GM12878 (cell line): Measurements from ENCODE around the gene FAM193A. TPM values are rescaled to one million over a fixed set of nuclear protein-coding genes. Genes with fewer than 3 reads are reported as not detected.
A peak's percentile ranks its signal among the peaks of the same experiment; 100 is the strongest.

ENCODE experiments used
- ATAC-seq: fragments of 200-7000 bp; cut with Tn5 transposase; 3 replicates; pipeline ENCODE4 v1.9.1; 2020; ENCODE audit warnings: mild to moderate bottlenecking, moderate library complexity
- BruUV-seq: library from RNA; stranded (reverse); fragments of 400-500 nt; replicated peaks from 2 replicates; lab custom pipeline; 2021; lab: Mats Ljungman, UMichigan
- CTCF ChIA-PET: fragments of 300-600 bp; sonication (Branson Sonifier 250); formaldehyde crosslinking; extraction: SDS; loops from one replicate; lab custom pipeline; 2021; ENCODE audit warnings: inconsistent platforms; lab: Yijun Ruan, JAX
- POLR2A ChIA-PET: fragments of 350-600 bp; formaldehyde crosslinking; extraction: SDS; loops from one replicate; lab custom pipeline; 2021; ENCODE audit warnings: inconsistent platforms; lab: Charles Lee
- RAD21 ChIA-PET: fragments of 300-600 bp; sonication (Branson Sonifier 250); formaldehyde crosslinking; loops from one replicate; lab custom pipeline; 2023; ENCODE audit warnings: antibody characterized with exemption; ENCODE audit not compliant: unreplicated experiment; lab: Charles Lee
- SMC1A ChIA-PET: fragments of 300-600 bp; sonication (Branson Sonifier 250); formaldehyde crosslinking; loops from one replicate; lab custom pipeline; 2023; ENCODE audit not compliant: unreplicated experiment, uncharacterized antibody; lab: Charles Lee
- DNase-seq: peaks from one replicate; pipeline ENCODE4 v3.0.0-alpha.2; 2011; ENCODE audit warnings: low read depth, low spot score
- FAIRE-seq: peaks from 3 replicates; lab custom pipeline; 2011; peaks lifted over from hg19 to GRCh38; lab: Jason Lieb, UNC
- H2AFZ ChIP-seq: 2 replicates; pipeline ENCODE4 v1.6.0; 2011; ENCODE audit warnings: low read depth, low read length, control low read depth; ENCODE audit not compliant: control insufficient read depth
- H3K27ac ChIP-seq: 2 replicates; pipeline ENCODE4 v1.5.1; 2011; ENCODE audit warnings: control low read depth; ENCODE audit not compliant: control insufficient read depth, insufficient read depth
- H3K27me3 ChIP-seq, 2 experiments: replicated peaks in 1 of 2; 2 replicates each; pipeline versions ENCODE4 v1.6.0 to v1.6.1; 2011; ENCODE audit warnings: low read length in 1 of 2; ENCODE audit not compliant: control insufficient read depth in 2 of 2, insufficient read depth in 2 of 2
- H3K36me3 ChIP-seq, 2 experiments: 2 replicates each; pipeline ENCODE4 v1.5.1; 2011; ENCODE audit warnings: low read length in 1 of 2; ENCODE audit not compliant: control insufficient read depth in 2 of 2, insufficient read depth in 2 of 2
- H3K4me1 ChIP-seq: 2 replicates; pipeline ENCODE4 v1.6.1; 2011; ENCODE audit warnings: mild to moderate bottlenecking, low read length, moderate library complexity, mixed read lengths; ENCODE audit not compliant: control insufficient read depth, insufficient read depth
- H3K4me2 ChIP-seq: 2 replicates; pipeline ENCODE4 v1.6.0; 2011; ENCODE audit warnings: control low read depth; ENCODE audit not compliant: control insufficient read depth, insufficient read depth
- H3K4me3 ChIP-seq: fragments of 200-600 bp; sonication (generic); 2 replicates; pipeline ENCODE4 v1.5.1; 2016
- H3K79me2 ChIP-seq: 2 replicates; pipeline ENCODE4 v1.6.0; 2011; ENCODE audit warnings: low read length; ENCODE audit not compliant: control insufficient read depth, insufficient read depth
- H3K9ac ChIP-seq: 2 replicates; pipeline ENCODE4 v1.8.0; 2011; ENCODE audit warnings: low read length, control low read depth, mixed read lengths; ENCODE audit not compliant: control insufficient read depth, insufficient read depth
- H3K9me3 ChIP-seq: replicated peaks from 3 replicates; pipeline ENCODE4 v1.5.1; 2011; ENCODE audit warnings: mild to moderate bottlenecking, low read length; ENCODE audit not compliant: control insufficient read depth, insufficient read depth
- H4K20me1 ChIP-seq: 2 replicates; pipeline ENCODE4 v1.6.0; 2011; ENCODE audit not compliant: control insufficient read depth, insufficient read depth
- CHD2 ChIP-seq: IDR thresholded peaks from 2 replicates; pipeline ENCODE4 v1.6.1; 2011; ENCODE audit warnings: low read depth, low read length, improper control_type of control experiment, borderline replicate concordance
- WGBS: methylation state at CpG from one replicate; pipeline ENCODE4 v1.1.6; 2016; ENCODE audit warnings: low lambda C conversion rate; ENCODE audit not compliant: insufficient replicate concordance, insufficient coverage; ENCODE audit errors: missing lambda C conversion rate; 5-methylcytosine and 5-hydroxymethylcytosine counted together
- in situ Hi-C: fragments of 300-500 bp; cut with MboI; formaldehyde crosslinking; loops from 9 replicates; pipeline ENCODE4 v1.14.3; 2018; ENCODE audit warnings: mixed read lengths
- intact Hi-C: fragments of 100-400 bp; cut with micrococcal nuclease; formaldehyde crosslinking; loops from one replicate; pipeline ENCODE4 v1.14.2; 2022; ENCODE audit not compliant: unreplicated experiment
- polyA plus RNA-seq, 11 experiments: library from polyadenylated mRNA; depleted of rRNA in 4 of 11; unstranded in 6 of 11; stranded (reverse) in 5 of 11; fragments of >200 nt; fragmentation: Nextera tagmentation in 4 of 11; fragmentation: Illumina TruSeq in 1 of 11; extraction: Ambion mirVana in 4 of 11; extraction: Trizol in 1 of 11; gene quantifications; 1 replicate in 1 of 11; 2 replicates in 10 of 11; pipeline versions ENCODE4 v1.2.1 to v1.2.3, GENCODE V29; 2011 to 2016; ENCODE audit warnings: inconsistent platforms in 2 of 11, missing spikeins in 2 of 11, low read depth in 1 of 11
- total RNA-seq, 4 experiments: library from RNA; depleted of rRNA in 3 of 4; stranded (reverse); fragments of >200 nt in 3 of 4; fragmentation: Illumina TruSeq in 1 of 4; extraction: Trizol in 1 of 4; gene quantifications; 2 replicates each; pipeline versions ENCODE4 v1.2.1 to v1.2.3, GENCODE V29; 2013 to 2021
- TF ChIP-seq, protein P1 (sequence below): fragments of 450-650 bp; IDR thresholded peaks from 2 replicates; pipeline ENCODE4 v1.6.1; 2016; ENCODE audit warnings: mild to moderate bottlenecking

FAM193A gene
- total and polyA plus RNA-seq, 10 of the 15 experiments (the other 5 are each of a cell fraction or from before 2014, with no cell fraction given): 0.52 to 23.3 (median 7.4) TPM

DNA sequence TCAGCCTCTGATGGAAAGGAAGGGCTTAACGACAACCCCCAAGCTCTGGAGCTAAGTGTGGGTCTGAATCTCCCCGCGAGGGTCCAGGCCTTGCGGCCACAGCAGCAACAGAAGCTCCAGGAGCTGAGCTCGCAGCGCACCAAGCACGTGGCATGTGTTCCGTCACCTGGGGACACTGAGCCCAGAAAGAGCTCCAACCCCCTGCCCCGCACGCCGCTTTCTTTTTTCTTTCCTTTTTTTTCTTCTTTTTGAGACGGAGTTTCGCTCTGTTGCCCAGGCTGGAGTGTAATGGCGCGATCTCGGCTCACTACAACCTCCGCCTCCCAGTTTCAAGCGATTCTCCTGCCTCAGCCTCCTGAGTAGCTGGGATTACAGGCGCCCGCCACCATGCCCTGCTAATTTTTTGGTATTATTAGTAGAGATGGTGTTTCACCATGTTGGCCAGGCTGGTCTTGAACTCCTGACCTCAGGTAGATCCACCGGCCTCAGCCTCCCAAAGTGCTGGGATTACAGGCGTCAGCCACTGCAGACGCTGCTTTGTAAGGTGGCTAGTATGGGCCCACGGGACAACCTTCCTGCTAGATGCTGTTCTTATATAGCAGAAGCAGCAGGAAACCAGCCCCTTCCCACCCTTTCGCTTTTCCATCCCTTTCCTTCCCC lies 220.4 kb downstream of the FAM193A start:
- SMC1A ChIA-PET: interaction anchor here (0.7 to 2.0 kb wide), 4 partner anchors 10 to 233 kb away, joined by 3 to 8 read pairs (median 4); no protein-coding TSS in a partner anchor
- intact Hi-C loops: no loop called here
- Histone ChIP-seq H4K20me1 (peaks cover 6% of the 10 kb centered on the region; the same call in 1 of the 2 replicates), H3K27me3 (no peaks in the 10 kb centered on the region), H3K4me1 (peaks cover 13% of the 10 kb centered on the region), H3K79me2 (peaks cover 31% of the 10 kb centered on the region), H3K4me2 (peak overlapping the region; percentile 77; the same call in 1 of the 2 replicates), H3K27ac (no peak overlapping the region), H3K36me3 (no peaks in the 10 kb centered on the region; a peak in 1 of 4 replicates), H3K4me3 (peak overlapping the region; percentile 55; the same call in 1 of the 2 replicates), H3K9ac (0 out of 2 replicates have a peak overlapping the region, but pooled peaks have one; percentile 10), H2AFZ (peak overlapping the region; percentile 86), H3K9me3 (no peaks in the 10 kb centered on the region)
- BruUV-seq: no TSS peak
- RAD21 ChIA-PET: interaction anchor here (1.1 to 2.5 kb wide), 5 partner anchors 10 to 198 kb away, joined by 3 to 12 read pairs (median 3); no protein-coding TSS in a partner anchor
- FAIRE-seq (peak; percentile 89), DNase-seq (no peak), ATAC-seq (no peak)
- CTCF ChIA-PET: interaction anchor here (0.9 to 1.9 kb wide), 7 partner anchors 11 to 197 kb away, joined by 3 to 5 read pairs (median 4); no protein-coding TSS in a partner anchor
- 62% methylated on average over 25 of the region's 25 CpGs for WGBS
- no peak for TF ChIP-seq CHD2
- TF ChIP-seq, protein P1, sequence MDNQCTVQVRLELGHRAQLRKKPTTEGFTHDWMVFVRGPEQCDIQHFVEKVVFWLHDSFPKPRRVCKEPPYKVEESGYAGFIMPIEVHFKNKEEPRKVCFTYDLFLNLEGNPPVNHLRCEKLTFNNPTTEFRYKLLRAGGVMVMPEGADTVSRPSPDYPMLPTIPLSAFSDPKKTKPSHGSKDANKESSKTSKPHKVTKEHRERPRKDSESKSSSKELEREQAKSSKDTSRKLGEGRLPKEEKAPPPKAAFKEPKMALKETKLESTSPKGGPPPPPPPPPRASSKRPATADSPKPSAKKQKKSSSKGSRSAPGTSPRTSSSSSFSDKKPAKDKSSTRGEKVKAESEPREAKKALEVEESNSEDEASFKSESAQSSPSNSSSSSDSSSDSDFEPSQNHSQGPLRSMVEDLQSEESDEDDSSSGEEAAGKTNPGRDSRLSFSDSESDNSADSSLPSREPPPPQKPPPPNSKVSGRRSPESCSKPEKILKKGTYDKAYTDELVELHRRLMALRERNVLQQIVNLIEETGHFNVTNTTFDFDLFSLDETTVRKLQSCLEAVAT: peak; percentile 98
- in situ Hi-C loops: loop anchor here (25.0 kb wide), 1 partner anchor 180 kb away; no protein-coding TSS in a partner anchor
- POLR2A ChIA-PET: interaction anchor here (1.0 to 2.5 kb wide), 5 partner anchors 10 to 66 kb away, joined by 3 to 18 read pairs (median 3); no protein-coding TSS in a partner anchor
